Fibroblast of skin of right biceps (primary cell): ENCODE data around the gene ECT2L.

Experiments
- DNase-seq: peaks from one replicate; pipeline ENCODE4 v3.0.0-alpha.2; 2013

ECT2L gene

GRCh38 chr6:138805016-138805765 lies 9.3 kb downstream of the ECT2L start:
- DNase-seq, result peak; percentile 60

GRCh38 chr6:138806889-138807288 lies 11.0 kb downstream of the ECT2L start:
- no peak for DNase-seq

GRCh38 chr6:138809677-138810076 lies 13.8 kb downstream of the ECT2L start:
- no peak for DNase-seq

GRCh38 chr6:138811866-138812265 lies 16.0 kb downstream of the ECT2L start:
- DNase-seq, result no peak

- no peak for DNase-seq
Measured at GRCh38 chr6:138814179-138814834, 18.4 kb downstream of the ECT2L start.

GRCh38 chr6:138815221-138815620 lies 19.3 kb downstream of the ECT2L start:
- DNase-seq, result no peak

- peak; percentile 71 for DNase-seq
Measured at GRCh38 chr6:138815797-138816528, 20.1 kb downstream of the ECT2L start.

- DNase-seq, result peak; percentile 82
Measured at GRCh38 chr6:138817799-138818198, 21.9 kb downstream of the ECT2L start.

- DNase-seq, result no peak
Measured at GRCh38 chr6:138818496-138819194, 22.8 kb downstream of the ECT2L start.

- no peak for DNase-seq
Measured at GRCh38 chr6:138821519-138821918, 25.6 kb downstream of the ECT2L start.

- peak; percentile 29 for DNase-seq
Measured at GRCh38 chr6:138824482-138825144, 28.7 kb downstream of the ECT2L start.

- DNase-seq, result no peak
Measured at GRCh38 chr6:138830248-138830647, 34.4 kb downstream of the ECT2L start.

- no peak for DNase-seq
Measured at GRCh38 chr6:138832182-138832581, 36.3 kb downstream of the ECT2L start.

- peak; percentile 10 for DNase-seq
Measured at GRCh38 chr6:138833816-138834539, 38.1 kb downstream of the ECT2L start.

- no peak for DNase-seq
Measured at GRCh38 chr6:138837246-138837645, 41.4 kb downstream of the ECT2L start.

GRCh38 chr6:138844192-138844591 lies 48.3 kb downstream of the ECT2L start:
- DNase-seq, result peak; percentile 36

- DNase-seq, result peak; percentile 21
Measured at GRCh38 chr6:138847884-138848283, 52.0 kb downstream of the ECT2L start.

GRCh38 chr6:138848461-138848860 lies 52.6 kb downstream of the ECT2L start:
- no peak for DNase-seq

- no peak for DNase-seq
Measured at GRCh38 chr6:138849791-138850190, 53.9 kb downstream of the ECT2L start.

GRCh38 chr6:138856654-138857053 lies 60.8 kb downstream of the ECT2L start:
- no peak for DNase-seq

GRCh38 chr6:138857775-138858174 lies 61.9 kb downstream of the ECT2L start:
- DNase-seq, result no peak

- no peak for DNase-seq
Measured at GRCh38 chr6:138862456-138862855, 66.6 kb downstream of the ECT2L start.
